ENCODE measurements around the gene CEP128. TPM values are rescaled to one million over a fixed set of nuclear protein-coding genes. Genes with fewer than 3 reads are reported as not detected.

CEP128 gene
- total RNA-seq, 6 experiments from 2014 or later, result 4.8 to 10.3 (median 8.8) TPM

GRCh38 chr14:80523518-80524117 lies 417.9 kb downstream of the CEP128 start:
- peaks cover 33% of the 10 kb centered on the region for H3K4me1 Mint-ChIP-seq (ENCODE audit: low read depth)
- H3K36me3 Mint-ChIP-seq (ENCODE audit: low read depth), result no peaks in the 10 kb centered on the region
- H3K27ac Mint-ChIP-seq, result no peak overlapping the region
- no peak overlapping the region for H3K4me3 Mint-ChIP-seq
- DNase-seq, result peak; percentile 17
- no peak for TF ChIP-seq CTCF (IDR thresholded peaks at IDR 0.05)
- H3K27me3 Mint-ChIP-seq (ENCODE audit: insufficient read depth), result no peaks in the 10 kb centered on the region
- no peaks in the 10 kb centered on the region for H3K9me3 Mint-ChIP-seq

DNA sequence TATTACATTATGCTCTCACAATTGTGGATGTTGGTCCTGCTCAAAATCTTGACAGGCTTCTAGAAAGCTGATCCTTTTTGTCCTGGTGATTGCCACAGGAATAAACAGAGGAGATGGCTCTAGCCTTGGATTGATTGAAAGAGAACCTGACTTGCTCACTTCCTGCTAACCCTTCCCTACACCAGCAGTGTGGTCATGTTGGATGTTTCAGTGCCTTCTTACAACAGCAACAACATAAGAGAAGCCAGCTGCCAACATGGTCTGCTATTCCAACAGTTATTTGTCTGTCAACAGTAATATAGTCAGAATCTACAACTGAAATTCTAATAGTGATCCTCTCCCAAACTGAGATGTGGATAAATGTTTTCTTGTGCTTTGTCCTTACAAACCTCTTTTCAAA lies 418.6 kb downstream of the CEP128 start:
- H3K36me3 Mint-ChIP-seq (ENCODE audit: low read depth), result no peaks in the 10 kb centered on the region
- no peak overlapping the region for H3K4me3 Mint-ChIP-seq
- H3K4me1 Mint-ChIP-seq (ENCODE audit: low read depth), result peaks cover 33% of the 10 kb centered on the region
- no peak for TF ChIP-seq CTCF (IDR thresholded peaks at IDR 0.05)
- H3K27ac Mint-ChIP-seq, result peak overlapping the region; percentile 36; the same call in 1 of the 2 replicates
- no peak for DNase-seq
- H3K27me3 Mint-ChIP-seq (ENCODE audit: insufficient read depth), result no peaks in the 10 kb centered on the region; the same call in 1 of the 2 replicates
- H3K9me3 Mint-ChIP-seq, result no peaks in the 10 kb centered on the region

GRCh38 chr14:80522411-80522810 lies 419.1 kb downstream of the CEP128 start:
- H3K27ac Mint-ChIP-seq, result peak overlapping the region; percentile 4; the same call in 1 of the 2 replicates
- peaks cover 2% of the 10 kb centered on the region; the same call in 1 of the 2 replicates for H3K27me3 Mint-ChIP-seq (ENCODE audit: insufficient read depth)
- H3K36me3 Mint-ChIP-seq (ENCODE audit: low read depth), result no peaks in the 10 kb centered on the region
- no peak for TF ChIP-seq CTCF (IDR thresholded peaks at IDR 0.05)
- H3K4me1 Mint-ChIP-seq (ENCODE audit: low read depth), result peaks cover 33% of the 10 kb centered on the region
- H3K9me3 Mint-ChIP-seq, result no peaks in the 10 kb centered on the region
- no peak for DNase-seq
- no peak overlapping the region for H3K4me3 Mint-ChIP-seq

GRCh38 chr14:80521456-80521855 lies 420.1 kb downstream of the CEP128 start:
- H3K4me1 Mint-ChIP-seq (ENCODE audit: low read depth), result peaks cover 33% of the 10 kb centered on the region
- H3K27ac Mint-ChIP-seq, result no peak overlapping the region
- no peak for TF ChIP-seq CTCF (IDR thresholded peaks at IDR 0.05)
- no peaks in the 10 kb centered on the region for H3K36me3 Mint-ChIP-seq (ENCODE audit: low read depth)
- DNase-seq, result no peak
- H3K4me3 Mint-ChIP-seq, result no peak overlapping the region
- H3K27me3 Mint-ChIP-seq (ENCODE audit: insufficient read depth), result peaks cover 2% of the 10 kb centered on the region; the same call in 1 of the 2 replicates
- H3K9me3 Mint-ChIP-seq, result no peaks in the 10 kb centered on the region

GRCh38 chr14:80519002-80519401 lies 422.5 kb downstream of the CEP128 start:
- Mint-ChIP-seq H3K27ac (no peak overlapping the region), H3K36me3 (ENCODE audit: low read depth) (peaks cover 13% of the 10 kb centered on the region), H3K4me1 (ENCODE audit: low read depth) (peaks cover 26% of the 10 kb centered on the region), H3K9me3 (no peaks in the 10 kb centered on the region), H3K27me3 (ENCODE audit: insufficient read depth) (peaks cover 2% of the 10 kb centered on the region; the same call in 1 of the 2 replicates), H3K4me3 (no peak overlapping the region)
- no peak for DNase-seq
- no peak for TF ChIP-seq CTCF (IDR thresholded peaks at IDR 0.05)

Measured in HFFc6 (cell line).